GM19035 (cell line): ENCODE results near the gene HKDC1.
"Not testable (repeated sequence)": the region's sequence is repeated elsewhere in the genome, so short reads cannot be mapped to it uniquely, and the experiment has no call there.

Experiments
- ATAC-seq: cut with Tn5 transposase; IDR thresholded peaks from one replicate; pipeline ENCODE4 v1.9.1; 2021; ENCODE audit not compliant: unreplicated experiment

HKDC1 gene

GRCh38 chr10:69275444-69275843 lies 55.3 kb downstream of the HKDC1 start:
- no peak for ATAC-seq

- no peak for ATAC-seq
Observed at GRCh38 chr10:69276503-69276902, 56.4 kb downstream of the HKDC1 start.

GRCh38 chr10:69278446-69278963 lies 58.4 kb downstream of the HKDC1 start, which contains the start of gene HK1:
HK1 (plus strand) TSS chr10:69278496.
- ATAC-seq: no peak

GRCh38 chr10:69279110-69279509 lies 59.0 kb downstream of the HKDC1 start:
- ATAC-seq: no peak

- no peak for ATAC-seq
Observed at GRCh38 chr10:69281507-69282413, 61.6 kb downstream of the HKDC1 start.

GRCh38 chr10:69284402-69284801 lies 64.3 kb downstream of the HKDC1 start:
- not testable (repeated sequence) for ATAC-seq

- no peak for ATAC-seq
Observed at GRCh38 chr10:69285699-69286098, 65.6 kb downstream of the HKDC1 start.

- ATAC-seq: no peak
Observed at GRCh38 chr10:69287181-69287580, 67.0 kb downstream of the HKDC1 start.

- no peak for ATAC-seq
Observed at GRCh38 chr10:69290993-69291392, 70.9 kb downstream of the HKDC1 start.

- no peak for ATAC-seq
Observed at GRCh38 chr10:69292459-69292858, 72.3 kb downstream of the HKDC1 start.

GRCh38 chr10:69295027-69295636 lies 75.0 kb downstream of the HKDC1 start:
- ATAC-seq: no peak

GRCh38 chr10:69303632-69304051 lies 83.5 kb downstream of the HKDC1 start:
- ATAC-seq: no peak

- ATAC-seq: no peak
Observed at GRCh38 chr10:69306421-69306820, 86.3 kb downstream of the HKDC1 start.

- ATAC-seq: no peak
Observed at GRCh38 chr10:69307434-69307833, 87.3 kb downstream of the HKDC1 start.

- ATAC-seq: not testable (repeated sequence)
Observed at GRCh38 chr10:69308304-69308703, 88.2 kb downstream of the HKDC1 start.

- ATAC-seq: no peak
Observed at GRCh38 chr10:69311309-69311708, 91.2 kb downstream of the HKDC1 start.

GRCh38 chr10:69312528-69312927 lies 92.4 kb downstream of the HKDC1 start:
- ATAC-seq: no peak

GRCh38 chr10:69315100-69315542 lies 95.0 kb downstream of the HKDC1 start:
- ATAC-seq: no peak

- no peak for ATAC-seq
Observed at GRCh38 chr10:69315610-69316312, 95.6 kb downstream of the HKDC1 start.

- ATAC-seq: no peak
Observed at GRCh38 chr10:69316313-69317059, 96.4 kb downstream of the HKDC1 start.
